Smooth muscle cell (in vitro differentiated cells): ENCODE data around the gene ZIC5. TPM values are rescaled to one million over a fixed set of nuclear protein-coding genes. Genes with fewer than 3 reads are reported as not detected.

Experiments used
- DNase-seq: peaks from one replicate; lab custom pipeline; 2025; ENCODE audit not compliant: unreplicated experiment; lab: John Stamatoyannopoulos, UW
- H2AFZ ChIP-seq: fragments of 200-600 bp; sonication (generic); 2 replicates; pipeline ENCODE4 v1.6.0; 2016; ENCODE audit warnings: antibody characterized with exemption, low read depth, mild to moderate bottlenecking
- H3F3A ChIP-seq: fragments of 200-600 bp; sonication (generic); 2 replicates; pipeline ENCODE4 v1.6.0; 2017; ENCODE audit warnings: antibody characterized with exemption, low read depth
- H3K27ac ChIP-seq: fragments of 200-600 bp; sonication (generic); 2 replicates; pipeline ENCODE4 v1.5.1; 2016; ENCODE audit warnings: low read depth, mild to moderate bottlenecking
- H3K27me3 ChIP-seq: fragments of 200-600 bp; sonication (generic); 2 replicates; pipeline ENCODE4 v1.6.1; 2016; ENCODE audit warnings: low read depth, mild to moderate bottlenecking
- H3K36me3 ChIP-seq: fragments of 200-600 bp; sonication (generic); 2 replicates; pipeline ENCODE4 v1.5.1; 2016; ENCODE audit warnings: low read depth
- H3K4me1 ChIP-seq: fragments of 200-600 bp; sonication (generic); 2 replicates; pipeline ENCODE4 v1.5.1; 2016; ENCODE audit warnings: low read depth
- H3K4me2 ChIP-seq: fragments of 200-600 bp; sonication (generic); 2 replicates; pipeline ENCODE4 v1.6.0; 2016; ENCODE audit warnings: mild to moderate bottlenecking
- H3K4me3 ChIP-seq: fragments of 200-600 bp; sonication (generic); 2 replicates; pipeline ENCODE4 v1.5.1; 2016; ENCODE audit warnings: mild to moderate bottlenecking
- H3K79me2 ChIP-seq: fragments of 200-600 bp; sonication (generic); 2 replicates; pipeline ENCODE4 v1.6.0; 2016; ENCODE audit warnings: low read depth, mild to moderate bottlenecking
- H3K9ac ChIP-seq: fragments of 200-600 bp; sonication (generic); 2 replicates; pipeline ENCODE4 v1.6.0; 2016; ENCODE audit warnings: low read depth
- H3K9me3 ChIP-seq: fragments of 200-600 bp; sonication (generic); replicated peaks from 2 replicates; pipeline ENCODE4 v1.5.1; 2016; ENCODE audit warnings: low read depth
- H4K20me1 ChIP-seq: fragments of 200-600 bp; sonication (generic); 2 replicates; pipeline ENCODE4 v1.6.0; 2016; ENCODE audit warnings: low read depth
- CTCF ChIP-seq: fragments of 200-600 bp; sonication (generic); IDR thresholded peaks from 2 replicates; pipeline ENCODE4 v1.5.1; 2017; ENCODE audit warnings: borderline replicate concordance, mild to moderate bottlenecking, antibody characterized with exemption; ENCODE audit not compliant: insufficient read depth, poor library complexity, severe bottlenecking
- WGBS: methylation state at CpG from one replicate; pipeline ENCODE4 v1.1.7; 2016; ENCODE audit warnings: low lambda C conversion rate; 5-methylcytosine and 5-hydroxymethylcytosine counted together
- polyA plus RNA-seq: library from polyadenylated mRNA; unstranded; fragments of >200 nt; fragmentation: Nextera tagmentation; extraction: Ambion mirVana; gene quantifications from 2 replicates; pipeline ENCODE4 v1.2.1, GENCODE V29; 2016
- total RNA-seq: library from RNA; depleted of rRNA; stranded (reverse); fragments of >200 nt; gene quantifications from 2 replicates; pipeline ENCODE4 v1.2.3, GENCODE V29; 2014

The ZIC5 gene
- total and polyA plus RNA-seq, 2 experiments from 2014 or later, result not detected

GRCh38 chr13:99979453-99980200 is 8.1 kb upstream of the ZIC5 start:
- H3K9ac ChIP-seq, result no peak overlapping the region

DNA sequence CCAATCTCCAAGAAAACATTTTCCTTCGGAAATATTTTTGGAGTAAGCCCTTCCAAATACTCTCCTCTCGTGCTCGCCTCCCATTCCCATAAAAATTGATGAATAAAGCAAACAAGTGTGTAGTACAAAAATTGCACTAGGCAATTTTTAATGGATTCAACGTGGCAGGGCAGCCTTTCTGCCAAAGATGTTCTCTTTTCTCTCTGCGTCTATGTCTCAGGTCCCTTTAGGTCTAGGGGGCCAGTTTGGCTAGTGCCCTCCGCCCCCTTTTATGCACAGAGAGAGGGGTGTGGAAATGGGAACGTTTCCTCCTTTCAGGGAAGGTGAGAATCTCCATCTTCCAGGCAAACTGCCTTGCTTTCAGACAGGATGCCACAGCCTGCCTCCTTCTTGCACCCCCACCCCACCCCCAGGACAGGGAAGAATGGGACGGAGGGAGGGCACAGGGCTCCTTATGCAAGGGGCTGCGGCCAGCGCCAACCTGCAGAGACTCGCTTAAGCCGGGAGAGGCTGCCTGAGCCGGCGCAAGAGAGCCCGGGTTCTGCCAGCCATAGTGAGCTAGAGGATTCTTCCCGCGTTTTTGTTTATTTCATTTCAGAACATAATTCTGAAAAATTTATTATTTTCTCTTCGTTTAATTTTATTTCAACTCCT is 7.4 kb upstream of the ZIC5 start:
- H4K20me1 ChIP-seq, result peaks cover 6% of the 10 kb centered on the region
- H3K36me3 ChIP-seq, result no peaks in the 10 kb centered on the region
- peaks cover 26% of the 10 kb centered on the region for H3K4me1 ChIP-seq
- no peak overlapping the region for H3K27ac ChIP-seq
- peaks cover 100% of the 10 kb centered on the region for H3K27me3 ChIP-seq
- TF ChIP-seq CTCF, result no peak
- H3F3A ChIP-seq, result no peaks in the 10 kb centered on the region
- DNase-seq, result no peak
- H3K9me3 ChIP-seq, result no peaks in the 10 kb centered on the region
- no peak overlapping the region for H3K9ac ChIP-seq
- H3K4me3 ChIP-seq, result no peak overlapping the region
- H2AFZ ChIP-seq, result no peak overlapping the region
- peak overlapping the region; percentile 96 for H3K4me2 ChIP-seq
- H3K79me2 ChIP-seq, result no peaks in the 10 kb centered on the region
- WGBS, result 3% methylated on average over 18 of the region's 18 CpGs

More at GRCh38 chr13:99979453-99980200, 8.1 kb upstream of the ZIC5 start:
- Histone ChIP-seq H3F3A (no peaks in the 10 kb centered on the region), H3K4me2 (peak overlapping the region; percentile 96), H3K36me3 (no peaks in the 10 kb centered on the region), H2AFZ (peak overlapping the region; percentile 72), H3K27ac (no peak overlapping the region), H3K4me3 (peak overlapping the region; percentile 47), H3K79me2 (no peaks in the 10 kb centered on the region), H4K20me1 (peaks cover 6% of the 10 kb centered on the region), H3K4me1 (peaks cover 19% of the 10 kb centered on the region), H3K27me3 (peaks cover 100% of the 10 kb centered on the region), H3K9me3 (no peaks in the 10 kb centered on the region)
- WGBS, result 1% methylated on average over 52 of the region's 59 CpGs
- DNase-seq, result no peak
- TF ChIP-seq CTCF, result no peak

- H2AFZ ChIP-seq, result no peak overlapping the region
- H3K9me3 ChIP-seq, result no peaks in the 10 kb centered on the region
- no peaks in the 10 kb centered on the region for H3F3A ChIP-seq
- H3K4me2 ChIP-seq, result peak overlapping the region; percentile 57
- peaks cover 100% of the 10 kb centered on the region for H3K27me3 ChIP-seq
- H4K20me1 ChIP-seq, result peaks cover 6% of the 10 kb centered on the region
- H3K9ac ChIP-seq, result no peak overlapping the region
- no peaks in the 10 kb centered on the region for H3K36me3 ChIP-seq
- no peak overlapping the region for H3K4me3 ChIP-seq
- TF ChIP-seq CTCF, result no peak
- H3K79me2 ChIP-seq, result no peaks in the 10 kb centered on the region
- no peak for DNase-seq
- no peak overlapping the region for H3K27ac ChIP-seq
- peaks cover 34% of the 10 kb centered on the region for H3K4me1 ChIP-seq
- 9% methylated on average over 52 of the region's 52 CpGs for WGBS
These were observed 6.6 kb upstream of the ZIC5 start for GRCh38 chr13:99977912-99978798.
